HCT116 (cell line): ENCODE results near the gene U2AF1L4.

Source experiments
- EZH2 ChIP-seq: fragments of 200-600 bp; sonication (generic); IDR thresholded peaks from 2 replicates; pipeline ENCODE4 v1.6.1; 2017; ENCODE audit warnings: antibody characterized with exemption, mixed run types
- EZH2phosphoT487 ChIP-seq: fragments of 200-600 bp; IDR thresholded peaks from 2 replicates; pipeline ENCODE4 v1.6.1; 2018; ENCODE audit warnings: antibody characterized with exemption, borderline replicate concordance
- JUND ChIP-seq: IDR thresholded peaks from 2 replicates; pipeline ENCODE4 v1.6.1; 2012
- POLR2A ChIP-seq: IDR thresholded peaks from 2 replicates; pipeline ENCODE4 v1.7.0; 2011; ENCODE audit warnings: borderline replicate concordance; ENCODE audit not compliant: insufficient read depth, insufficient read length; ENCODE audit errors: extremely low read depth
- RAD21 ChIP-seq: IDR thresholded peaks from 2 replicates; pipeline ENCODE4 v1.6.1; 2012; ENCODE audit warnings: low read depth, mild to moderate bottlenecking
- ZFX ChIP-seq: fragments of 450-650 bp; IDR thresholded peaks from 2 replicates; pipeline ENCODE4 v1.6.1; 2017
- ZNF274 ChIP-seq: fragments of 200-500 bp; sonication (Bioruptor generic); IDR thresholded peaks from 2 replicates; pipeline ENCODE4 v1.6.1; 2014; ENCODE audit warnings: mild to moderate bottlenecking, low read depth, low read length, inconsistent platforms
- TF ChIP-seq, protein P1 (sequence below), 3 experiments: fragments of 200-600 bp in 1 of 3; sonication (generic) in 1 of 3; IDR thresholded peaks in 2 of 3; conservative IDR thresholded peaks in 1 of 3; 2 replicates each; pipeline ENCODE4 v1.5.1; 2012 to 2017; ENCODE audit warnings: low read depth in 2 of 3, low read length in 2 of 3, antibody characterized with exemption in 1 of 3, borderline replicate concordance in 1 of 3, control low read depth in 1 of 3, mild to moderate bottlenecking in 1 of 3, mixed read lengths in 1 of 3, mixed run types in 1 of 3, moderate library complexity in 1 of 3; ENCODE audit not compliant: insufficient read depth in 1 of 3

DNA sequence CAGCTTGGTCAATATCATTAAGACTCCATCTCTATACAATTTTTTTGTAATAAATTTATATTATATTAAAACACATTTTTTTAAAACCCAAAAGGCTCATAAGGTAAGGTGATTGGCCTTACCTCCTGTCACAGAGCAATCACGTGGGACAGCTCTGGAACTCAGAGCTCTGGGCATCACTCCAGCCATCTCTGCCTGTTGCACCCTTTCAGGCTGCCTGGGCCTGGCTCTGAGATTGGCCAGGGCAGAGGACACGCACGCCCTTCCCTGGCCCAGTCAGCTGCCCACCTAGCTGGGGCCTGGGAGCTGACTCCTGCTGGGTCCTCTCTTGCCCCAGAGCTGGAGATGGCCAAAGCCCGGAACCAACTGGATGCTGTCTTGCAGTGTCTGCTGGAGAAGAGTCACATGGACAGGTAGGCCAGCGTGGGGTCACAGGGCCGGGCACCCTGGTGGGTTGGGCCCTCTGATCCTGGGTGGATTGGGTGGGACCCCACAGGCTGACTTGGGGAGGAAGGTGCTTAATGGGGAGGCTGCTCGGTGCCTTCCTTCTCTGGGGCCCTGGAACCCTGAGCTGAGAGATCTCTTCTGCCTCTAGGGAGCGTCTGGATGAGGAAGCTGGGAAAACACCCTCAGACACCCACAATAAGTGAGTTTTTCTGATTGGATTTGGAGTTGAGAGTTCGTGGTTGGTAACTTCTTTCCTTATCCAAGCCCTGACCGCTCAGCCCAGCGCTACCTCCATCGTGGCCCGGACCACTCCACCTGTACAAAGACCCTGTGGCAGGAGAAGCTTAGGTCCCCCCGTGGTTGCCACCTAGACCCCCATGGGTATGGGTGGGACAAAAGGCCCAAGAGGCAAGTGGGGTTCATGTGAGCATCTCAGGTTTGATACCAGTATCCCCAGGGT lies 6.9 kb upstream of the U2AF1L4 start:
- TF ChIP-seq EZH2phosphoT487 = no peak
- TF ChIP-seq, protein P1, sequence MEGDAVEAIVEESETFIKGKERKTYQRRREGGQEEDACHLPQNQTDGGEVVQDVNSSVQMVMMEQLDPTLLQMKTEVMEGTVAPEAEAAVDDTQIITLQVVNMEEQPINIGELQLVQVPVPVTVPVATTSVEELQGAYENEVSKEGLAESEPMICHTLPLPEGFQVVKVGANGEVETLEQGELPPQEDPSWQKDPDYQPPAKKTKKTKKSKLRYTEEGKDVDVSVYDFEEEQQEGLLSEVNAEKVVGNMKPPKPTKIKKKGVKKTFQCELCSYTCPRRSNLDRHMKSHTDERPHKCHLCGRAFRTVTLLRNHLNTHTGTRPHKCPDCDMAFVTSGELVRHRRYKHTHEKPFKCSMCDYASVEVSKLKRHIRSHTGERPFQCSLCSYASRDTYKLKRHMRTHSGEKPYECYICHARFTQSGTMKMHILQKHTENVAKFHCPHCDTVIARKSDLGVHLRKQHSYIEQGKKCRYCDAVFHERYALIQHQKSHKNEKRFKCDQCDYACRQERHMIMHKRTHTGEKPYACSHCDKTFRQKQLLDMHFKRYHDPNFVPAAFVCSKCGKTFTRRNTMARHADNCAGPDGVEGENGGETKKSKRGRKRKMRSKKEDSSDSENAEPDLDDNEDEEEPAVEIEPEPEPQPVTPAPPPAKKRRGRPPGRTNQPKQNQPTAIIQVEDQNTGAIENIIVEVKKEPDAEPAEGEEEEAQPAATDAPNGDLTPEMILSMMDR (IDR thresholded peaks at IDR 0.05 in 2 of 3, conservative IDR thresholded peaks at IDR 0.05 in 1 of 3; ENCODE audit: borderline replicate concordance in 1 of 3, insufficient read depth in 1 of 3, low read depth in 2 of 3, low read length in 2 of 3) = no peak
- TF ChIP-seq RAD21 = no peak
- TF ChIP-seq EZH2 = no peak
- TF ChIP-seq POLR2A = no peak
- TF ChIP-seq ZFX = no peak
- TF ChIP-seq ZNF274 = no peak
- TF ChIP-seq JUND = no peak
